ENCODE measurements around the gene CCNF. TPM values are rescaled to one million over a fixed set of nuclear protein-coding genes. Genes with fewer than 3 reads are reported as not detected.
"Not testable (repeated sequence)": the region's sequence is repeated elsewhere in the genome, so short reads cannot be mapped to it uniquely, and the experiment has no call there.

CCNF gene
- total RNA-seq, 1 experiment from 2014 or later, result 52.4 TPM

GRCh38 chr16:2385190-2385836, 43.9 kb upstream of the CCNF start:
- Histone ChIP-seq H3K4me3 (ENCODE audit: low read depth, low read length) (no peak overlapping the region), H3K9me3 (peaks cover 4% of the 10 kb centered on the region; the same call in 1 of the 2 replicates), H3K27me3 (replicated peaks; ENCODE audit: control insufficient read depth, insufficient read depth, low read length) (no peaks in the 10 kb centered on the region), H3K4me1 (no peaks in the 10 kb centered on the region), H3K36me3 (ENCODE audit: control insufficient read depth, insufficient read depth, low read length) (no peaks in the 10 kb centered on the region)
- H3K27ac Mint-ChIP-seq (ENCODE audit: unreplicated experiment), result no peak overlapping the region
- H3K27me3 Mint-ChIP-seq (ENCODE audit: insufficient read depth, unreplicated experiment), result no peaks in the 10 kb centered on the region
- H3K36me3 Mint-ChIP-seq (ENCODE audit: insufficient read depth, unreplicated experiment), result no peaks in the 10 kb centered on the region
- no peak for DNase-seq
- H3K9me3 Mint-ChIP-seq (ENCODE audit: unreplicated experiment), result peaks cover 19% of the 10 kb centered on the region
- BruUV-seq (replicated peaks), result no TSS peak
- intact Hi-C loops (cut with micrococcal nuclease; ENCODE audit: unreplicated experiment), result no loop called here
- POLR2A ChIA-PET, result no interaction called here
- H3K4me1 Mint-ChIP-seq (ENCODE audit: low read depth, unreplicated experiment), result no peaks in the 10 kb centered on the region
- TF ChIP-seq CTCF (IDR thresholded peaks at IDR 0.05; ENCODE audit: insufficient read depth in 1 of 2, low read depth in 1 of 2, low read length in 1 of 2, severe bottlenecking in 1 of 2, unreplicated experiment in 1 of 2), result no peak
- no peak overlapping the region for H3K4me3 Mint-ChIP-seq (ENCODE audit: unreplicated experiment)
- CTCF ChIA-PET, result no interaction called here

- BruUV-seq (replicated peaks); CTCF ChIA-PET; H3K4me3 ChIP-seq (ENCODE audit: low read depth, low read length): not testable (repeated sequence)
Measured at GRCh38 chr16:2385982-2386381, 43.3 kb upstream of the CCNF start.

GRCh38 chr16:2386990-2387389, 42.3 kb upstream of the CCNF start:
- POLR2A ChIA-PET, result no interaction called here
- Histone ChIP-seq H3K4me1 (no peaks in the 10 kb centered on the region), H3K9me3 (peaks cover 4% of the 10 kb centered on the region; the same call in 1 of the 2 replicates), H3K27me3 (replicated peaks; ENCODE audit: control insufficient read depth, insufficient read depth, low read length) (no peaks in the 10 kb centered on the region), H3K36me3 (ENCODE audit: control insufficient read depth, insufficient read depth, low read length) (no peaks in the 10 kb centered on the region), H3K4me3 (ENCODE audit: low read depth, low read length) (no peak overlapping the region)
- no TSS peak for BruUV-seq (replicated peaks)
- Mint-ChIP-seq H3K27ac (ENCODE audit: unreplicated experiment) (no peak overlapping the region), H3K9me3 (ENCODE audit: unreplicated experiment) (peaks cover 19% of the 10 kb centered on the region), H3K36me3 (ENCODE audit: insufficient read depth, unreplicated experiment) (no peaks in the 10 kb centered on the region), H3K4me1 (ENCODE audit: low read depth, unreplicated experiment) (no peaks in the 10 kb centered on the region), H3K27me3 (ENCODE audit: insufficient read depth, unreplicated experiment) (no peaks in the 10 kb centered on the region), H3K4me3 (ENCODE audit: unreplicated experiment) (no peak overlapping the region)
- peak in 1 of 2 experiments; percentile 11 for DNase-seq
- CTCF ChIA-PET, result no interaction called here
- TF ChIP-seq CTCF (IDR thresholded peaks at IDR 0.05; ENCODE audit: insufficient read depth in 1 of 2, low read depth in 1 of 2, low read length in 1 of 2, severe bottlenecking in 1 of 2, unreplicated experiment in 1 of 2), result peak in 1 of 2 experiments; percentile 3
- intact Hi-C loops (cut with micrococcal nuclease; ENCODE audit: unreplicated experiment), result no loop called here

More at GRCh38 chr16:2385982-2386381, 43.3 kb upstream of the CCNF start:
- POLR2A ChIA-PET; H3K27me3 Mint-ChIP-seq (ENCODE audit: insufficient read depth, unreplicated experiment); DNase-seq; H3K27ac Mint-ChIP-seq (ENCODE audit: unreplicated experiment); H3K4me1 ChIP-seq; H3K4me1 Mint-ChIP-seq (ENCODE audit: low read depth, unreplicated experiment); H3K27me3 ChIP-seq (replicated peaks; ENCODE audit: control insufficient read depth, insufficient read depth, low read length); H3K36me3 ChIP-seq (ENCODE audit: control insufficient read depth, insufficient read depth, low read length); H3K9me3 ChIP-seq; H3K36me3 Mint-ChIP-seq (ENCODE audit: insufficient read depth, unreplicated experiment); H3K4me3 Mint-ChIP-seq (ENCODE audit: unreplicated experiment); intact Hi-C loops (cut with micrococcal nuclease; ENCODE audit: unreplicated experiment): not testable (repeated sequence)
- peaks cover 19% of the 10 kb centered on the region for H3K9me3 Mint-ChIP-seq (ENCODE audit: unreplicated experiment)
